Vagina (tissue), 2 donors: ENCODE results near the gene USP2. TPM values are rescaled to one million over a fixed set of nuclear protein-coding genes. Genes with fewer than 3 reads are reported as not detected.

Experiments used
- DNase-seq, 2 donors: peaks; one replicate each; pipeline ENCODE4 v3.0.0-alpha.2; 2017; ENCODE audit errors: extremely low spot score in 2 of 2
- H3K27ac ChIP-seq: fragments of 200-600 bp; sonication (generic); one replicate; pipeline ENCODE4 v1.5.1; 2019
- H3K27me3 ChIP-seq: fragments of 200-600 bp; sonication (generic); one replicate; pipeline ENCODE4 v1.5.1; 2019
- H3K36me3 ChIP-seq, 2 donors: fragments of 200-600 bp; sonication (generic); one replicate each; pipeline ENCODE4 v1.5.1; 2017 to 2019
- H3K4me1 ChIP-seq: fragments of 200-600 bp; sonication (generic); one replicate; pipeline ENCODE4 v1.5.1; 2019
- H3K4me3 ChIP-seq, 2 donors: fragments of 200-600 bp; sonication (generic); 1 replicate in 1 of 2; 2 replicates in 1 of 2; pipeline ENCODE4 v1.5.1; 2016 to 2019
- H3K9me3 ChIP-seq: fragments of 200-600 bp; sonication (generic); one replicate; pipeline ENCODE4 v1.5.1; 2019
- CTCF ChIP-seq, 3 experiments: fragments of 450-650 bp in 2 of 3; fragments of 200-600 bp in 1 of 3; sonication (generic) in 1 of 3; IDR thresholded peaks; one replicate each; pipeline ENCODE4 v1.5.1; 2017 to 2019; ENCODE audit warnings: antibody characterized with exemption in 3 of 3, mild to moderate bottlenecking in 2 of 3, moderate library complexity in 2 of 3
- POLR2A ChIP-seq, 2 donors: fragments of 450-650 bp; IDR thresholded peaks; one replicate each; pipeline ENCODE4 v1.6.1; 2017; ENCODE audit warnings: antibody characterized with exemption in 2 of 2, mild to moderate bottlenecking in 2 of 2, moderate library complexity in 2 of 2
- POLR2AphosphoS5 ChIP-seq, 2 donors: sonication (generic); formaldehyde crosslinking; IDR thresholded peaks; one replicate each; pipeline ENCODE4 v1.9.0; 2017; ENCODE audit warnings: antibody characterized with exemption in 2 of 2, mild to moderate bottlenecking in 2 of 2, low read depth in 1 of 2; ENCODE audit not compliant: insufficient read depth in 1 of 2
- intact Hi-C: fragments of 100-400 bp; cut with DNase I; formaldehyde crosslinking; loops from one replicate; pipeline ENCODE4 v1.15.1; 2023
- total RNA-seq: library from RNA; depleted of rRNA; stranded (reverse); fragments of >200 nt; gene quantifications from one replicate; pipeline ENCODE4 v1.2.3, GENCODE V29; 2016

Gene USP2
- total RNA-seq, 1 donor from 2014 or later = 2.5 TPM

GRCh38 chr11:119375337-119376196 is 5.9 kb downstream of the USP2 start:
- Histone ChIP-seq H3K27ac (peak overlapping the region; percentile 78), H3K4me3 (no peak overlapping the region), H3K36me3 (no peaks in the 10 kb centered on the region), H3K4me1 (peaks cover 47% of the 10 kb centered on the region), H3K27me3 (no peaks in the 10 kb centered on the region), H3K9me3 (no peaks in the 10 kb centered on the region)
- intact Hi-C loops = no loop called here
- peak; percentile 88 to 93 for DNase-seq
- no peak for TF ChIP-seq CTCF (IDR thresholded peaks at IDR 0.05)
- peak; percentile 66 to 76 for TF ChIP-seq POLR2AphosphoS5 (IDR thresholded peaks at IDR 0.05; ENCODE audit: insufficient read depth in 1 of 2, low read depth in 1 of 2)

DNA sequence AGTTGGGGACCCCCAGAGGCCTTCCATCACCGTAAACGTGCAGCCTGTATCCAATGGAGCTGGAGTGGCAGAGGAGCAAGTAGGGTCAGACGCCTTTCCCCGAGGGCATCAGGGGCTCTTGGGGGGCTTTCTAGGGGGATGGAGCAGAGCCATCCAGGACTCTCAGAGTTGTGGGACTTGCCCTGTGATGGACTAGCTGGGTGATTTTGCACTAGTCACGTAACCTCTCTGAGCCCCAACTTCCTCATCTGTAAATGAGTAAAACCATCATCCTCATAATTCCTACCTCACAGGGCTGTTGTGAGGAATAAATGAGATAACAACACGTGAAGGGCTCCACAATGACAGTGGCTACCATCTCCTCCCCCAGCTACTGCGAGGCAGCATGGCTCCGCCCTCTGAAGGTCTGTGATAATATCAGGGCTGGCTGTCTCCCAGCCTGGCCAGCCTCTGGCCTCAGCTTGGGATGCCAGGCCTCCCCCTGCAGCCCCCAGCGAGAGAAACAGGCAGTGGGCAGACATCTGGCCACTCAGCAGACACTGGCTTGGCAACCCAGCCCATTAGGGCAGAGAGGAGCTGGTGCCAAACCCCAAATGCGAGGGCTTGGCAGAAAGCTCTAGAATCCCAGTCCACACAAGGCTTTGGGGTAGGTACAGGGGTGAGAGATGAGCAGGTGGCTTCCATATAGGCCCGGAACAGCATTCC is 6.7 kb downstream of the USP2 start:
- intact Hi-C loops = no loop called here
- no peaks in the 10 kb centered on the region for H3K36me3 ChIP-seq
- H3K9me3 ChIP-seq = no peaks in the 10 kb centered on the region
- TF ChIP-seq POLR2AphosphoS5 (IDR thresholded peaks at IDR 0.05; ENCODE audit: insufficient read depth in 1 of 2, low read depth in 1 of 2) = no peak
- TF ChIP-seq CTCF (IDR thresholded peaks at IDR 0.05) = no peak
- no peak for TF ChIP-seq POLR2A (IDR thresholded peaks at IDR 0.05)
- peaks cover 55% of the 10 kb centered on the region for H3K4me1 ChIP-seq
- DNase-seq = peak in 1 of 2 donors; percentile 83
- H3K27ac ChIP-seq = peak overlapping the region; percentile 78
- H3K27me3 ChIP-seq = no peaks in the 10 kb centered on the region
- H3K4me3 ChIP-seq = no peak overlapping the region

GRCh38 chr11:119373921-119374631 is 7.4 kb downstream of the USP2 start:
- DNase-seq = peak in 1 of 2 donors; percentile 86
- H3K36me3 ChIP-seq = no peaks in the 10 kb centered on the region
- intact Hi-C loops = no loop called here
- TF ChIP-seq POLR2A (IDR thresholded peaks at IDR 0.05) (no peak), CTCF (IDR thresholded peaks at IDR 0.05) (peak; percentile 32 to 61 (median 35)), POLR2AphosphoS5 (IDR thresholded peaks at IDR 0.05; ENCODE audit: insufficient read depth in 1 of 2, low read depth in 1 of 2) (no peak)
- peak overlapping the region; percentile 78 for H3K27ac ChIP-seq
- no peak overlapping the region for H3K4me3 ChIP-seq
- H3K4me1 ChIP-seq = peaks cover 62% of the 10 kb centered on the region
- no peaks in the 10 kb centered on the region for H3K27me3 ChIP-seq
- no peaks in the 10 kb centered on the region for H3K9me3 ChIP-seq

- intact Hi-C loops = no loop called here
- Histone ChIP-seq H3K27ac (no peak overlapping the region), H3K4me1 (peaks cover 70% of the 10 kb centered on the region)
Observed at GRCh38 chr11:119373059-119373920, 8.2 kb downstream of the USP2 start.

More at GRCh38 chr11:119373059-119373920, 8.2 kb downstream of the USP2 start:
- Histone ChIP-seq H3K27me3 (no peaks in the 10 kb centered on the region), H3K9me3 (no peaks in the 10 kb centered on the region), H3K4me3 (no peak overlapping the region), H3K36me3 (no peaks in the 10 kb centered on the region)
- no peak for DNase-seq
- TF ChIP-seq POLR2AphosphoS5 (IDR thresholded peaks at IDR 0.05; ENCODE audit: insufficient read depth in 1 of 2, low read depth in 1 of 2) (no peak), POLR2A (IDR thresholded peaks at IDR 0.05) (no peak), CTCF (IDR thresholded peaks at IDR 0.05) (no peak)
